Measurements from ENCODE around the gene FBXO41.

- TF ChIP-seq POLR2AphosphoS5 (IDR thresholded peaks at IDR 0.05; ENCODE audit: low read depth, low read length) (no peak), SIN3A (IDR thresholded peaks at IDR 0.05; ENCODE audit: borderline replicate concordance, insufficient read depth, low read length) (no peak)
These were observed 39.9 kb upstream of the FBXO41 start for GRCh38 chr2:73324126-73324725.
